HL-60 (cell line): Measurements from ENCODE around the gene ERAP2.
A peak's percentile ranks its signal among the peaks of the same experiment; 100 is the strongest.

Source experiments
- DNase-seq, 2 experiments: peaks; one replicate each; pipeline ENCODE4 v3.0.0-alpha.2; 2010 to 2020; ENCODE audit warnings: low read depth in 1 of 2, low spot score in 1 of 2
- H3K27ac ChIP-seq: fragments of 250-450 bp; sonication (Bioruptor Pico); replicated peaks from 2 replicates; pipeline ENCODE4 v1.5.1; 2020; ENCODE audit warnings: mild to moderate bottlenecking, moderate library complexity
- H3K27me3 ChIP-seq: fragments of 250-450 bp; sonication (Bioruptor Pico); 2 replicates; pipeline ENCODE4 v1.5.1; 2021; ENCODE audit warnings: mild to moderate bottlenecking, moderate library complexity; ENCODE audit not compliant: insufficient read depth, poor library complexity, severe bottlenecking
- H3K4me3 ChIP-seq: replicated peaks from 2 replicates; pipeline ENCODE4 v1.5.1; 2011; ENCODE audit warnings: mild to moderate bottlenecking, control low read depth, low read length; ENCODE audit not compliant: insufficient read depth
- CTCF ChIP-seq: IDR thresholded peaks from one replicate; pipeline ENCODE4 v1.5.1; 2011; ENCODE audit warnings: low read length, control low read depth, inconsistent platforms; ENCODE audit not compliant: insufficient read depth
- GABPA ChIP-seq: IDR thresholded peaks from 2 replicates; pipeline ENCODE4 v1.6.1; 2012; ENCODE audit warnings: low read depth
- POLR2AphosphoS5 ChIP-seq: IDR thresholded peaks from 2 replicates; pipeline ENCODE4 v1.6.1; 2012; ENCODE audit warnings: low read depth
- REST ChIP-seq: IDR thresholded peaks from 2 replicates; pipeline ENCODE4 v1.6.1; 2012; ENCODE audit warnings: low read depth; ENCODE audit not compliant: insufficient replicate concordance
- SPI1 ChIP-seq: IDR thresholded peaks from 2 replicates; pipeline ENCODE4 v1.6.1; 2012; ENCODE audit warnings: low read depth, mild to moderate bottlenecking, borderline replicate concordance

Gene ERAP2

GRCh38 chr5:96903300-96903699, 27.0 kb downstream of the ERAP2 start:
- DNase-seq: no peak
- H3K27me3 ChIP-seq: no peaks in the 10 kb centered on the region
- no peak overlapping the region for H3K27ac ChIP-seq
- no peak overlapping the region for H3K4me3 ChIP-seq
- TF ChIP-seq POLR2AphosphoS5 (no peak), REST (no peak), GABPA (no peak), CTCF (no peak), SPI1 (no peak)

GRCh38 chr5:96904054-96904931, 28.0 kb downstream of the ERAP2 start:
- no peak overlapping the region for H3K4me3 ChIP-seq
- TF ChIP-seq GABPA (no peak), REST (no peak), CTCF (no peak), SPI1 (peak; percentile 72)

GRCh38 chr5:96905864-96906263, 29.6 kb downstream of the ERAP2 start:
- no peaks in the 10 kb centered on the region for H3K27me3 ChIP-seq
- H3K4me3 ChIP-seq: no peak overlapping the region
- TF ChIP-seq SPI1 (no peak; the same call in 1 of the 2 replicates), POLR2AphosphoS5 (no peak)
- no peak overlapping the region for H3K27ac ChIP-seq
- no peak for DNase-seq

More at GRCh38 chr5:96904054-96904931, 28.0 kb downstream of the ERAP2 start:
- no peak for DNase-seq
- no peak overlapping the region for H3K27ac ChIP-seq
- no peaks in the 10 kb centered on the region for H3K27me3 ChIP-seq

GRCh38 chr5:96909003-96909402, 32.7 kb downstream of the ERAP2 start:
- H3K4me3 ChIP-seq: no peak overlapping the region

More at GRCh38 chr5:96909003-96909402, 32.7 kb downstream of the ERAP2 start:
- DNase-seq: no peak
- H3K27ac ChIP-seq: no peak overlapping the region
- no peaks in the 10 kb centered on the region for H3K27me3 ChIP-seq
- TF ChIP-seq REST: no peak
- no peak for TF ChIP-seq GABPA
- no peak for TF ChIP-seq SPI1
- TF ChIP-seq CTCF: no peak
- TF ChIP-seq POLR2AphosphoS5: no peak
